PC-9 (cell line): ENCODE measurements around the gene ALG10B. TPM values are rescaled to one million over a fixed set of nuclear protein-coding genes. Genes with fewer than 3 reads are reported as not detected.

Experiments used
- BruUV-seq: library from RNA; stranded (reverse); fragments of 400-500 nt; replicated peaks from 2 replicates; lab custom pipeline; 2021; lab: Mats Ljungman, UMichigan
- CTCF ChIA-PET: fragments of 300-600 bp; sonication (Branson Sonifier 250); formaldehyde crosslinking; loops from one replicate; lab custom pipeline; 2022; ENCODE audit warnings: antibody characterized with exemption; lab: Charles Lee
- POLR2A ChIA-PET: fragments of 300-600 bp; sonication (Branson Sonifier 250); formaldehyde crosslinking; loops from one replicate; lab custom pipeline; 2022; ENCODE audit warnings: antibody characterized with exemption; ENCODE audit not compliant: unreplicated experiment; lab: Charles Lee
- DNase-seq, 2 experiments: peaks; one replicate each; pipeline versions ENCODE4 v3.0.0 to v3.0.0-alpha.2; 2015 to 2022; ENCODE audit warnings: mixed read lengths in 1 of 2
- H2AFZ ChIP-seq: fragments of 200-600 bp; sonication (generic); 2 replicates; pipeline ENCODE4 v1.8.1; 2017; ENCODE audit warnings: antibody characterized with exemption
- H3F3A ChIP-seq: fragments of 200-600 bp; sonication (generic); 2 replicates; pipeline ENCODE4 v1.8.1; 2017; ENCODE audit warnings: antibody characterized with exemption, mild to moderate bottlenecking, low read depth; ENCODE audit not compliant: insufficient read depth
- H3K27ac ChIP-seq: fragments of 200-600 bp; sonication (generic); 2 replicates; pipeline ENCODE4 v1.6.1; 2016; ENCODE audit warnings: mixed run types
- H3K27me3 ChIP-seq: fragments of 200-600 bp; sonication (generic); 2 replicates; pipeline ENCODE4 v1.6.1; 2016; ENCODE audit warnings: low read depth, mixed run types; ENCODE audit not compliant: insufficient read depth
- H3K36me3 ChIP-seq: fragments of 200-600 bp; sonication (generic); 2 replicates; pipeline ENCODE4 v1.6.1; 2016; ENCODE audit warnings: low read depth, mixed run types
- H3K4me1 ChIP-seq: fragments of 200-600 bp; sonication (generic); replicated peaks from 2 replicates; pipeline ENCODE4 v1.6.1; 2016; ENCODE audit warnings: mixed run types; ENCODE audit not compliant: insufficient read depth
- H3K4me2 ChIP-seq: fragments of 200-600 bp; sonication (generic); 2 replicates; pipeline ENCODE4 v1.6.1; 2017; ENCODE audit warnings: mixed run types
- H3K4me3 ChIP-seq: fragments of 200-600 bp; sonication (generic); 2 replicates; pipeline ENCODE4 v1.6.1; 2016; ENCODE audit warnings: mixed run types
- H3K79me2 ChIP-seq: fragments of 200-600 bp; sonication (generic); 2 replicates; pipeline ENCODE4 v1.6.1; 2017; ENCODE audit warnings: low read depth, mixed run types
- H3K9me2 ChIP-seq: fragments of 200-600 bp; sonication (generic); 2 replicates; pipeline ENCODE4 v1.8.1; 2017; ENCODE audit warnings: mild to moderate bottlenecking; ENCODE audit not compliant: insufficient read depth
- H3K9me3 ChIP-seq: fragments of 200-600 bp; sonication (generic); 2 replicates; pipeline ENCODE4 v1.8.1; 2016; ENCODE audit warnings: low read depth; ENCODE audit not compliant: insufficient read depth
- H4K20me1 ChIP-seq: fragments of 200-600 bp; sonication (generic); 2 replicates; pipeline ENCODE4 v1.8.1; 2017; ENCODE audit not compliant: insufficient read depth
- CTCF ChIP-seq: fragments of 200-600 bp; sonication (generic); conservative IDR thresholded peaks from 2 replicates; pipeline ENCODE4 v1.6.1; 2017; ENCODE audit warnings: mixed run types, antibody characterized with exemption, mild to moderate bottlenecking, moderate library complexity
- EZH2 ChIP-seq: fragments of 200-600 bp; sonication (generic); IDR thresholded peaks from 2 replicates; pipeline ENCODE4 v1.8.0; 2017; ENCODE audit warnings: antibody characterized with exemption, low read depth
- intact Hi-C: fragments of 100-400 bp; cut with micrococcal nuclease; formaldehyde crosslinking; loops from one replicate; pipeline ENCODE4 v1.10.0; 2022; ENCODE audit not compliant: unreplicated experiment
- total RNA-seq: library from RNA; stranded (reverse); gene quantifications from 2 replicates; pipeline ENCODE4 v1.2.3, GENCODE V29; 2021

ALG10B gene
- total RNA-seq, 1 experiment from 2014 or later, result 14.4 TPM

GRCh38 chr12:38279756-38280155 is 36.8 kb upstream of the ALG10B start:
- H3K79me2 ChIP-seq, result no peaks in the 10 kb centered on the region
- peaks cover 3% of the 10 kb centered on the region; the same call in 1 of the 2 replicates for H3K9me3 ChIP-seq
- no peak for TF ChIP-seq EZH2
- TF ChIP-seq CTCF, result no peak
- ChIA-PET CTCF (interaction anchor here (0.7 kb wide), 1 partner anchor 874 kb away, joined by 7 read pairs; no protein-coding TSS in a partner anchor), POLR2A (no interaction called here)
- no peak overlapping the region for H2AFZ ChIP-seq
- H3K36me3 ChIP-seq, result no peaks in the 10 kb centered on the region
- no TSS peak for BruUV-seq
- no peak overlapping the region for H3K27ac ChIP-seq
- peaks cover 23% of the 10 kb centered on the region; the same call in 1 of the 2 replicates for H3K4me1 ChIP-seq
- H3K4me3 ChIP-seq, result no peak overlapping the region
- peaks cover 6% of the 10 kb centered on the region; the same call in 1 of the 2 replicates for H3F3A ChIP-seq
- H4K20me1 ChIP-seq, result no peaks in the 10 kb centered on the region
- intact Hi-C loops, result loop anchor here (10.0 kb wide), 1 partner anchor 135 kb away; no protein-coding TSS in a partner anchor
- no peaks in the 10 kb centered on the region for H3K27me3 ChIP-seq
- no peak overlapping the region for H3K4me2 ChIP-seq
- no peak for DNase-seq
- no peaks in the 10 kb centered on the region for H3K9me2 ChIP-seq

- ChIA-PET CTCF (no interaction called here), POLR2A (interaction anchor here (0.7 kb wide), 1 partner anchor 1126 kb away, joined by 6 read pairs; no protein-coding TSS in a partner anchor)
- Histone ChIP-seq H3K79me2 (no peaks in the 10 kb centered on the region), H3K4me1 (peaks cover 23% of the 10 kb centered on the region; the same call in 1 of the 2 replicates), H4K20me1 (no peaks in the 10 kb centered on the region), H2AFZ (no peak overlapping the region), H3K9me2 (no peaks in the 10 kb centered on the region), H3K4me2 (no peak overlapping the region), H3K36me3 (no peaks in the 10 kb centered on the region), H3K4me3 (no peak overlapping the region), H3K27me3 (no peaks in the 10 kb centered on the region), H3K9me3 (peaks cover 3% of the 10 kb centered on the region; the same call in 1 of the 2 replicates), H3F3A (peaks cover 6% of the 10 kb centered on the region; the same call in 1 of the 2 replicates), H3K27ac (peak overlapping the region; percentile 64)
- TF ChIP-seq EZH2 (no peak), CTCF (no peak)
- DNase-seq, result peak; percentile 24 to 85
- intact Hi-C loops, result loop anchor here (10.0 kb wide), 1 partner anchor 138 kb away; no protein-coding TSS in a partner anchor
- BruUV-seq, result no TSS peak
Observed at GRCh38 chr12:38282886-38283285, 33.7 kb upstream of the ALG10B start.

- no peak for DNase-seq
- Histone ChIP-seq H3K4me3 (no peak overlapping the region), H3K27ac (no peak overlapping the region), H3K4me2 (no peak overlapping the region), H4K20me1 (no peaks in the 10 kb centered on the region), H3K9me2 (no peaks in the 10 kb centered on the region), H3F3A (no peaks in the 10 kb centered on the region), H3K79me2 (no peaks in the 10 kb centered on the region), H3K9me3 (no peaks in the 10 kb centered on the region), H2AFZ (no peak overlapping the region), H3K27me3 (no peaks in the 10 kb centered on the region), H3K4me1 (no peaks in the 10 kb centered on the region; the same call in 1 of the 2 replicates), H3K36me3 (no peaks in the 10 kb centered on the region)
- POLR2A ChIA-PET, result no interaction called here
- TF ChIP-seq CTCF, result no peak
- TF ChIP-seq EZH2, result no peak
- intact Hi-C loops, result loop anchor here (10.0 kb wide), 1 partner anchor 145 kb away; no protein-coding TSS in a partner anchor
- no TSS peak for BruUV-seq
- CTCF ChIA-PET, result no interaction called here
Observed at GRCh38 chr12:38289396-38289795, 27.2 kb upstream of the ALG10B start.
